Panc1 (cell line): Measurements from ENCODE around the gene PIK3IP1.

Experiments
- CTCF ChIP-seq: fragments of 450-650 bp; IDR thresholded peaks from 2 replicates; pipeline ENCODE4 v1.5.1; 2017; ENCODE audit warnings: mild to moderate bottlenecking
- POLR2AphosphoS5 ChIP-seq: IDR thresholded peaks from 2 replicates; pipeline ENCODE4 v1.6.1; 2012; ENCODE audit warnings: mild to moderate bottlenecking, low read depth, low read length, moderate library complexity
- REST ChIP-seq, 2 experiments: IDR thresholded peaks; 2 replicates each; pipeline ENCODE4 v1.6.1; 2011 to 2012; ENCODE audit warnings: low read depth in 2 of 2, control low read depth in 1 of 2, low read length in 1 of 2, mild to moderate bottlenecking in 1 of 2, moderate library complexity in 1 of 2; ENCODE audit not compliant: insufficient read depth in 1 of 2
- SIN3A ChIP-seq: IDR thresholded peaks from 2 replicates; pipeline ENCODE4 v1.6.1; 2012; ENCODE audit warnings: low read depth, mild to moderate bottlenecking, low read length, moderate library complexity, borderline replicate concordance; ENCODE audit not compliant: insufficient read depth
- TCF7L2 ChIP-seq: IDR thresholded peaks from 2 replicates; pipeline ENCODE4 v1.6.1; 2011; ENCODE audit warnings: mild to moderate bottlenecking, low read depth, low read length, inconsistent platforms

- TF ChIP-seq SIN3A (no peak), CTCF (no peak), POLR2AphosphoS5 (no peak), REST (IDR thresholded peaks at IDR 0.05; ENCODE audit: insufficient read depth in 1 of 2, low read depth in 2 of 2, low read length in 1 of 2) (no peak), TCF7L2 (no peak)
Measured at GRCh38 chr22:31271485-31271884, 20.8 kb downstream of the PIK3IP1 start.
